ENCODE data around the gene RUNX2. TPM values are rescaled to one million over a fixed set of nuclear protein-coding genes. Genes with fewer than 3 reads are reported as not detected.
"Not testable (repeated sequence)": the region's sequence is repeated elsewhere in the genome, so short reads cannot be mapped to it uniquely, and the experiment has no call there.

RUNX2 gene
- total RNA-seq, result 3.1 TPM
- long read RNA-seq, partial matches to known transcripts, result 0 of 3 reads
- long read RNA-seq, other reads (novel, unspliced or antisense), result 3 of 3 reads

DNA sequence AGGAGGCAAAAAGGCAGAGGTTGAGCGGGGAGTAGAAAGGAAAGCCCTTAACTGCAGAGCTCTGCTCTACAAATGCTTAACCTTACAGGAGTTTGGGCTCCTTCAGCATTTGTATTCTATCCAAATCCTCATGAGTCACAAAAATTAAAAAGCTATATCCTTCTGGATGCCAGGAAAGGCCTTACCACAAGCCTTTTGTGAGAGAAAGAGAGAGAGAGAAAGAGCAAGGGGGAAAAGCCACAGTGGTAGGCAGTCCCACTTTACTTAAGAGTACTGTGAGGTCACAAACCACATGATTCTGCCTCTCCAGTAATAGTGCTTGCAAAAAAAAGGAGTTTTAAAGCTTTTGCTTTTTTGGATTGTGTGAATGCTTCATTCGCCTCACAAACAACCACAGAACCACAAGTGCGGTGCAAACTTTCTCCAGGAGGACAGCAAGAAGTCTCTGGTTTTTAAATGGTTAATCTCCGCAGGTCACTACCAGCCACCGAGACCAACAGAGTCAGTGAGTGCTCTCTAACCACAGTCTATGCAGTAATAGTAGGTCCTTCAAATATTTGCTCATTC, at the start of gene RUNX2:
TSS of gene RUNX2 (plus strand) at position 375 of the 567 bp plus-strand sequence. CDS start 397 bp downstream, outside the sequence.
- no peak for DNase-seq (ENCODE audit: low spot score)
- intact Hi-C loops (cut with DNase I), result loop anchor here (5.0 kb wide), 1 partner anchor 211 kb away; no protein-coding TSS in a partner anchor

- intact Hi-C loops (cut with DNase I), result no loop called here
- DNase-seq (ENCODE audit: low spot score), result no peak
Observed at GRCh38 chr6:45278367-45278766, 49.8 kb upstream of the RUNX2 start.

DNA sequence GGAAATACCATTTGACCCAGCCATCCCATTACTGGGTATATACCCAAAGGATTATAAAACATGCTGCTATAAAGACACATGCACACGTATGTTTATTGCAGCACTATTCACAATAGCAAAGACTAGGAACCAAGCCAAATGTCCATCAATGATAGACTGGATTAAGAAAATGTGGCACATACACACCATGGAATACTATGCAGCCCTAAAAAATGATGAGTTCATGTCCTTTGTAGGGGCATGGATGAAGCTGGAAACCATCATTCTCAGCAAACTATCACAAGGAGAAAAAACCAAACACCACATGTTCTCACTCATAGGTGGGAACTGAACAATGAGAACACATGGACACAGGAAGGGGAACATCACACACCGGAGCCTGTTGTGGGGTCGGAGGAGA, 41.4 kb upstream of the RUNX2 start:
- not testable (repeated sequence) for DNase-seq (ENCODE audit: low spot score)

GRCh38 chr6:45289751-45290514, 38.2 kb upstream of the RUNX2 start:
- intact Hi-C loops (cut with DNase I), result no loop called here
- DNase-seq (ENCODE audit: low spot score), result no peak

More for the DNA sequence above, 41.4 kb upstream of the RUNX2 start:
- intact Hi-C loops (cut with DNase I), result not testable (repeated sequence)

DNA sequence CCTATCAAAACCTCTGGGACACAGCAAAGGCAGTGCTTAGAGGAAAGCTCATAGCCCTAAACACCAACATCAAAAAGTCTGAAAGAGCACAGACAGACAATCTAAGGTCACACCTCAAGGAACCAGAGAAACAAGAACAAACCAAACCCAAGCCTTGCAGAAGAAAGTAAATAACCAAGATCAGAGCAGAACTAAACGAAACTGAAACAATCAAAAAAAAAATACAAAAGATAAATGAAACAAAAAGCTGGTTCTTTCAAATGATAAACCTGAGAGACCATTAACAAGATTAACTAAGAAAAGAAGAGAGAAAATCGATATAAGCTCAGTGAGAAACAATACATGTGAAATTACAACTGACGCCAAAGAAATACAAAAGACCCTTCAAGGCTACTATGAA, 34.8 kb upstream of the RUNX2 start:
- DNase-seq (ENCODE audit: low spot score), result no peak
- intact Hi-C loops (cut with DNase I), result no loop called here

DNA sequence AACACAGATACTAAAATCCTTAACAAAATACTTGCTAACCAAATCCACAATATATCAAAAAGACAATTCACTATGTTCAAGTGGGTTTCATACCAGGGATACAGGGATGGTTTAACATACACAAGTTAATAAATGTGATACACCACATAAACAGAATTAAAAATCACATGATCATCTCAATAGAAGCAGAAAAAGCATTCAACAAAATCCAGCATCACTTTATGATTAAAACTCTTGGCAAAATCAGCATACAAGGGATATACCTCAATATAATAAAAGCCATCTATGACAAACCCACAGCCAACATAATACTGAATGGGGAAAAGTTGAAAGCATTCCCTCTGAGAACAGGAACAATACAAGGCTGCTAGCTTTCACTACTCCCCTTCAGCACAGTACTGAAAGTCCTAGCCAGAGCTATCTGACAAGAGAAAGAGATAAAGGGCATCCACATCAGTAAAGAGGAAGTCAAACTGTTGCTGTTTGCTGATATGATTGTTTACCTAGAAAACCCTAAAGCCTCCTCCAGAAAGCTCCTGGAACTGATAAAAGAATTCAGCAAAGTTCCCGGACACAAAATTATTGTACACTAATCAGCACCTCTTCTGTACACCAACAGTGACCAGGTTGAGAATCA, 33.9 kb upstream of the RUNX2 start:
- DNase-seq (ENCODE audit: low spot score); intact Hi-C loops (cut with DNase I): not testable (repeated sequence)

DNA sequence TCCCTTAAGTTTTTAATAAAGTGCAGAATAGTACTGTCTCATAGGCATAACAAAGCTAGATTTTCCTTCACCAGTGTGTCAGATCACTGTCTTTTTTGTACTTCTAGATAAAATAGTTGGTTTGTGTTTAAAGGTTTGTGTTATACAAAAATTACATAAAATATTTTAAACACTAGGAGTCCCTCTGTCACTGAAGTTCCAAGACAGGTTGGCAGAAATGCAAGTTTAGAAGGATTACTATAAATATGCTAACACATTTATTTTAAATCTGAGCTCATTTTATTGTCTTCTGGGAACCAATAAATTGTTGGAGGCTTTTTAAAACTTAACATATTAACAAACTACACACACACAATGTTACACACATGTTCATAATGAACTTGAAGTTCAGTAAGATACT, 30.8 kb upstream of the RUNX2 start:
- no peak for DNase-seq (ENCODE audit: low spot score)
- intact Hi-C loops (cut with DNase I), result no loop called here

DNA sequence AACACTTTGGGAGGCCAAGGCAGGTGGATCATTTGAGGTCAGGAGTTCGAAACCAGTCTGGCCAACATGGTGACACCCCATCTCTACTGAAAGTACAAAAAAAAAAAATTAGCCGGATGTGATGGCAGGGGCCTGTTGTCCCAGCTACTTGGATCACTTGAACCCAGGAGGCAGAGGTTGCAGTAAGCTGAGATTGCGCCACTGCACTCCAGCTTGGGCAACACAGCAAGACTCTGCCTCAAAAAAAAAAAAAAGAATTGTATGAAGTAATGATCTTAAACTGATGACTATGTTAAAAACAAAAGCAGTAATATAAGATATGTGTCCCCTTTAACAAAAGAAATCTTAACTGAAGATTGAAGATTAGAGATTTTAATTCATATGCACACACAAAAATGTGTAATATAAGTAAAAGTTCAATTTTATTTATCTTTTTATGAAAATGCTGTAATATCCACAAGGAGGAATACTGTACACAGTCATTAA, 29.0 kb upstream of the RUNX2 start:
- DNase-seq (ENCODE audit: low spot score), result no peak
- intact Hi-C loops (cut with DNase I), result no loop called here

DNA sequence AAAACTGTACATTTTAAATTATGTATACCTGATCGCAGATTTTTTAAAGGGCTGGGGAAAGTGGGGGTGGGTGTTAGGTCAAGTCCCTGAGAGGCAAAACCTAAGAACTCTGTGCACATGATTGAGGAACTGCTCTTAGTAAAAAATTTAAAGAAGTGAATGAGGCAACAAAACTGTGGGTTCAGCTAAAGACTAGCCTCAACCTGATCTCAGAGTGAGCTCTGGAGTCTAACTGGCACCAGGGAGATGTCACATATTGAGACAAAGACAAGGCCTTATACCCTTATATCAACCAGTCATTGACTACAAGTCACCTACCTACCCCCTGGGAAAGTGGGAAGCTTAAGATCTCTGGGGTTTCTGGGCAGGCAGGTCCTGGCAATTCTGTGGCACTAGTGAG, 27.4 kb upstream of the RUNX2 start:
- intact Hi-C loops (cut with DNase I), result loop anchor here (10.0 kb wide), 1 partner anchor 404 kb away; no protein-coding TSS in a partner anchor
- no peak for DNase-seq (ENCODE audit: low spot score)

- intact Hi-C loops (cut with DNase I), result loop anchor here (10.0 kb wide), 1 partner anchor 403 kb away; no protein-coding TSS in a partner anchor
- DNase-seq (ENCODE audit: low spot score), result no peak
Observed at GRCh38 chr6:45301348-45302142, 26.6 kb upstream of the RUNX2 start.

- intact Hi-C loops (cut with DNase I), result loop anchor here (10.0 kb wide), 1 partner anchor 402 kb away; no protein-coding TSS in a partner anchor
- no peak for DNase-seq (ENCODE audit: low spot score)
Observed at GRCh38 chr6:45302832-45303231, 25.3 kb upstream of the RUNX2 start.

DNA sequence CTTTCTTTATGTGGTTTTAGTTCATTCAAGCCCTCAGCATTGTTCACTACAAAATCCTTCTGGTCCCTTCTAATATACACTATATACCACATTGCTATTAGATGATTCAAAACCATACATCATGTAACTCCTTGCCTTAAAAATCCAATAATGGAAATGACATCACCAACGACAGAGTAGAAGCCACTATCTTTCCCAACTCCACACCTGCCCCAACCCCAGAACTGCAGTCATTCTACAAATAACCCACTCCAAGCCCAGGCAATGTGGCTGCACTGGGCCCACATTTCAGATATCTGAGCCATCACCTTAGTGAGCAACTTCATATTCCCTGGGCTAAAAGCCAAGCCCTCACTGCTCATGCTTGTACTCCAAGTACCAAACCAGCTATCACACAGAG, 22.6 kb upstream of the RUNX2 start:
- intact Hi-C loops (cut with DNase I), result loop anchor here (10.0 kb wide), 1 partner anchor 399 kb away; no protein-coding TSS in a partner anchor
- DNase-seq (ENCODE audit: low spot score), result no peak

GRCh38 chr6:45310118-45310788, 17.9 kb upstream of the RUNX2 start:
- no peak for DNase-seq (ENCODE audit: low spot score)
- intact Hi-C loops (cut with DNase I), result no loop called here

- intact Hi-C loops (cut with DNase I), result no loop called here
- no peak for DNase-seq (ENCODE audit: low spot score)
Observed at GRCh38 chr6:45314146-45314545, 14.0 kb upstream of the RUNX2 start.

DNA sequence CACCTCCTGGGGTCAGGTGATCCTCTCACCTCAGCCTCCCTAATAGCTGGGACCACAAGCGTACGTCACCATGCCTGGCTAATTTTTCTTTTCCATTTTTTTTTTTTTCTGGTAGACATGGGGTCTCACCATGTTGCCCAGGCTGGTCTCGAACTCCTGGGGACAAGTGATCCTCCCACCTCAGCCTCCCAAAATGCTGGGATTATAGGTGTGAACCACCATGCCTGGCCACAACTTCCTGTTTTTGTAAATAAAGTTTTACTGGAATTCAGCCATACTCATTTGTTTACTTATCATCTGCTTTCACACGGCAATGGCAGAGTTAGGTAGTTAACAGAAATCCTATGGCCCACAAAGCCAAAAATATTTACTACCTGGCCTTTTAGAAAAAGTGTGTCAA, 7.8 kb upstream of the RUNX2 start:
- DNase-seq (ENCODE audit: low spot score), result no peak
- intact Hi-C loops (cut with DNase I), result no loop called here

DNA sequence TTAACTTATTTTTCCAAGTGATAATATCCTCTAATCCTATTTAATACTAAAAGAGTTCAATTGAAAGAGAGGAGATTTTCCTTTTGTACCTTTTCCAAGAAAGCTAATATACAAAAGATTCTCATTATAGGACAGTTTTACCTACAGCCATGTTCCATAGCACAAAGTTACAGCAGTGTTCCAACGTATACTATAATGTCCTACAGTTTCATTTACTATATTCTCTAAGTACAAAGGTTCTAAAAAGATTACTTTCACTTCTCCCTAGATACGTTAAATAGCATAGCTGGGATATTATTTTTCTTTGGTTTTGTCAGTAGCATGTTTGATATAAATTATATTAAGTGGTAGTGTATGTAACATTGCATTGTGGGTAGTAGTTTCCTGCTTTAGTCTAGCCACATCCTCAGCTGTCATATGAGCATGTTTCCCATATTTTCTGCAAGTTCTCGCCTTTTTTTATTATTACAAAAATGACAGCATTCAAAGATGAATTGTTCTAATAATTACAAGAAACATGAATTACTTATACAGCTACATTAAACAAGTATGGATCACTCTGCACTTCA, 4.4 kb upstream of the RUNX2 start:
- DNase-seq (ENCODE audit: low spot score), result no peak
- intact Hi-C loops (cut with DNase I), result no loop called here

DNA sequence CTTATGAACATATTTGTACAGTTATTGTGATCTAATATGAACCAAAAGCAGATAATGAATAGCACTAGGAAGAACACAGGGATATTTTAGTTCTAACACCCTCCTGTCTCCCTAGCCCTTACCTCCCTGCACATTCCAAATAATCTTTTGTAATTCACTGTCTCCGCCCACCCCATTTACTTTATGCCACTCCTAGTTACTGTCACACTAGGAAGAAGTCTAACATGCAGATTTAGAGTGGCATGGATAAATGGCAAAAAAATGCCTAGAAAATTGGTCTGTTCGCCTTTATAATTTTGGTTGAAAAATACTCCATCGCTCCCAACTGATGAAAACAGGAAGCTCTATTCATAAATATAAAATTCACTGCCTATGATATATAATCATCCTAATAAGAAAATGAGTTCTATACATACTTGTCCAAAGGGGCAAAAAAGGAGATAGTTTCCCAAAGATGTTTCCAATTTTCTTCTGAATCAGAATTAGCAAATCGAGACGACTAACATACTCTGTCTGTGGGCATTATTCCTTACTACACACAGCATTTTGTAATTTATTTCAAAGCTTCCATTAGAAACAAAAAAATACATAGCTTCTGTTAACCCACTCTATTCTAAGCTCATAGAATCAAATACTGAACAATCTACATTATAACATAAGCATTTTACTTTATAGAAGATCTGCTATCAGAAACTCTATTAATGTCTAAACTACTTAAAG, 1.3 kb upstream of the RUNX2 start:
- intact Hi-C loops (cut with DNase I), result loop anchor here (5.0 kb wide), 1 partner anchor 210 kb away; no protein-coding TSS in a partner anchor
- DNase-seq (ENCODE audit: low spot score), result no peak

DNA sequence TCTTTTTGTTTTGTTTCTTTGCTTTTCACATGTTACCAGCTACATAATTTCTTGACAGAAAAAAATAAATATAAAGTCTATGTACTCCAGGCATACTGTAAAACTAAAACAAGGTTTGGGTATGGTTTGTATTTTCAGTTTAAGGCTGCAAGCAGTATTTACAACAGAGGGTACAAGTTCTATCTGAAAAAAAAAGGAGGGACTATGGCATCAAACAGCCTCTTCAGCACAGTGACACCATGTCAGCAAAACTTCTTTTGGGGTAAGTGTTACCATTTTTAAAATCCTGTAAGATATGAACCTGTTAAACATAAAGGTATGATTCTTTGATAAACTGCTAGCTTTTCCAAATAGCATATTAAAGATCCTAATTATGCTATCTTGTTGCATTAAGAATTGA, 393 bp downstream of the RUNX2 start:
- intact Hi-C loops (cut with DNase I), result loop anchor here (5.0 kb wide), 1 partner anchor 211 kb away; no protein-coding TSS in a partner anchor
- DNase-seq (ENCODE audit: low spot score), result no peak

Data from cardiac septum (tissue), 1 donor.